GM23338 (cell line): ENCODE results near the gene CDH23. TPM values are rescaled to one million over a fixed set of nuclear protein-coding genes. Genes with fewer than 3 reads are reported as not detected.

ENCODE experiments used
- ATAC-seq: fragments of 200-7000 bp; cut with Tn5 transposase; 3 replicates; pipeline ENCODE4 v1.9.1; 2020
- DNase-seq: peaks from one replicate; pipeline ENCODE4 v3.0.0-alpha.2; 2015; ENCODE audit warnings: low spot score
- H2AFZ ChIP-seq: fragments of 200-600 bp; sonication (generic); 2 replicates; pipeline ENCODE4 v1.8.0; 2016; ENCODE audit warnings: antibody characterized with exemption, mild to moderate bottlenecking, moderate library complexity
- H3F3A ChIP-seq: fragments of 200-600 bp; sonication (generic); replicated peaks from 2 replicates; pipeline ENCODE4 v1.8.0; 2017; ENCODE audit warnings: antibody characterized with exemption, mixed run types, low read depth
- H3K27ac ChIP-seq: fragments of 200-600 bp; sonication (generic); 2 replicates; pipeline ENCODE4 v1.6.1; 2016; ENCODE audit warnings: low read depth
- H3K27me3 ChIP-seq: fragments of 200-600 bp; sonication (generic); 2 replicates; pipeline ENCODE4 v1.8.0; 2016; ENCODE audit warnings: mild to moderate bottlenecking, mixed run types, moderate library complexity; ENCODE audit not compliant: insufficient read depth
- H3K36me3 ChIP-seq: fragments of 200-600 bp; sonication (generic); 2 replicates; pipeline ENCODE4 v1.8.0; 2016; ENCODE audit warnings: mild to moderate bottlenecking; ENCODE audit not compliant: insufficient read depth
- H3K4me1 ChIP-seq: fragments of 200-600 bp; sonication (generic); 2 replicates; pipeline ENCODE4 v1.8.0; 2016; ENCODE audit warnings: mild to moderate bottlenecking, moderate library complexity; ENCODE audit not compliant: insufficient read depth
- H3K4me2 ChIP-seq: fragments of 200-600 bp; sonication (generic); 2 replicates; pipeline ENCODE4 v1.7.1; 2017; ENCODE audit warnings: mixed run types
- H3K4me3 ChIP-seq: fragments of 200-600 bp; sonication (generic); 2 replicates; pipeline ENCODE4 v1.6.1; 2016; ENCODE audit warnings: mixed run types
- H3K79me2 ChIP-seq: fragments of 200-600 bp; sonication (generic); replicated peaks from 2 replicates; pipeline ENCODE4 v1.8.0; 2017; ENCODE audit warnings: mild to moderate bottlenecking; ENCODE audit not compliant: insufficient read depth
- H3K9me2 ChIP-seq: fragments of 200-600 bp; sonication (generic); 2 replicates; pipeline ENCODE4 v1.8.0; 2017; ENCODE audit not compliant: insufficient read depth
- H4K20me1 ChIP-seq: fragments of 200-600 bp; sonication (generic); replicated peaks from 2 replicates; pipeline ENCODE4 v1.8.0; 2017; ENCODE audit warnings: mild to moderate bottlenecking; ENCODE audit not compliant: insufficient read depth
- H3K27ac Mint-ChIP-seq: 2 replicates; pipeline ENCODE4 v1.8.0; 2020; ENCODE audit warnings: inconsistent platforms, mild to moderate bottlenecking, moderate library complexity, mixed read lengths
- H3K27me3 Mint-ChIP-seq: 3 replicates; pipeline ENCODE4 v1.8.0; 2022; ENCODE audit warnings: low read depth, mild to moderate bottlenecking, moderate library complexity, mixed read lengths, inconsistent platforms; ENCODE audit not compliant: insufficient read depth, poor library complexity
- H3K36me3 Mint-ChIP-seq: 3 replicates; pipeline ENCODE4 v1.8.0; 2021; ENCODE audit warnings: low read depth, mild to moderate bottlenecking, inconsistent platforms, moderate library complexity, mixed read lengths
- H3K4me1 Mint-ChIP-seq: 3 replicates; pipeline ENCODE4 v1.8.0; 2020; ENCODE audit warnings: mild to moderate bottlenecking, inconsistent platforms, mixed read lengths
- H3K4me3 Mint-ChIP-seq: 3 replicates; pipeline ENCODE4 v1.8.0; 2021; ENCODE audit warnings: moderate library complexity, mild to moderate bottlenecking, inconsistent platforms, mixed read lengths
- H3K9me3 Mint-ChIP-seq: 3 replicates; pipeline ENCODE4 v1.8.0; 2020; ENCODE audit warnings: moderate library complexity, mild to moderate bottlenecking, inconsistent platforms, mixed read lengths
- CTCF ChIP-seq, 2 experiments: fragments of 200-600 bp in 1 of 2; sonication (generic) in 1 of 2; conservative IDR thresholded peaks; 2 replicates each; pipeline versions ENCODE4 v1.5.1 to v1.6.1; 2016 to 2017; ENCODE audit warnings: antibody characterized with exemption in 2 of 2, low read depth in 2 of 2, mild to moderate bottlenecking in 2 of 2, moderate library complexity in 1 of 2
- ETS1 ChIP-seq: IDR thresholded peaks from 2 replicates; pipeline ENCODE4 v1.6.1; 2016; ENCODE audit warnings: antibody characterized with exemption
- EZH2 ChIP-seq: fragments of 200-600 bp; sonication (generic); IDR thresholded peaks from one replicate; pipeline ENCODE4 v1.8.0; 2017; ENCODE audit warnings: antibody characterized with exemption, mild to moderate bottlenecking, low read depth; ENCODE audit not compliant: unreplicated experiment
- EZH2phosphoT487 ChIP-seq: fragments of 200-600 bp; sonication (generic); IDR thresholded peaks from one replicate; pipeline ENCODE4 v1.8.1; 2018; ENCODE audit warnings: antibody characterized with exemption; ENCODE audit not compliant: unreplicated experiment
- JUNB ChIP-seq: IDR thresholded peaks from one replicate; pipeline ENCODE4 v1.6.1; 2016; ENCODE audit warnings: antibody characterized with exemption; ENCODE audit not compliant: unreplicated experiment
- NANOG ChIP-seq: IDR thresholded peaks from 2 replicates; pipeline ENCODE4 v1.6.1; 2016; ENCODE audit warnings: antibody characterized with exemption, borderline replicate concordance
- POLR2AphosphoS5 ChIP-seq: IDR thresholded peaks from 2 replicates; pipeline ENCODE4 v1.6.1; 2016; ENCODE audit warnings: antibody characterized with exemption, low read depth
- STAT1 ChIP-seq: IDR thresholded peaks from one replicate; pipeline ENCODE4 v1.6.1; 2016; ENCODE audit warnings: antibody characterized with exemption; ENCODE audit not compliant: unreplicated experiment
- ZNF331 ChIP-seq: fragments of 250-450 bp; sonication (Bioruptor Pico); IDR thresholded peaks from 2 replicates; pipeline ENCODE4 v1.5.0; 2020; ENCODE audit warnings: low read depth, mild to moderate bottlenecking, moderate library complexity
- ZNF462 ChIP-seq: fragments of 250-450 bp; sonication (Bioruptor Pico); IDR thresholded peaks from 2 replicates; pipeline ENCODE4 v1.5.0; 2020; ENCODE audit warnings: mild to moderate bottlenecking, moderate library complexity
- polyA plus RNA-seq: library from polyadenylated mRNA; unstranded; fragments of >200 nt; fragmentation: Nextera tagmentation; extraction: Ambion mirVana; gene quantifications from 2 replicates; pipeline ENCODE4 v1.2.1, GENCODE V29; 2016
- total RNA-seq: library from RNA; depleted of rRNA; stranded (reverse); fragments of >200 nt; shearing (Covaris generic); gene quantifications from 2 replicates; pipeline ENCODE4 v1.2.3, GENCODE V29; 2014

The CDH23 gene
- total and polyA plus RNA-seq, 2 experiments from 2014 or later, result 0.95 to 4.3 TPM

GRCh38 chr10:71523756-71524155 lies 127.0 kb downstream of the CDH23 start:
- DNase-seq (no peak), ATAC-seq (no peak)
- peaks cover 7% of the 10 kb centered on the region for H3K27me3 Mint-ChIP-seq
- H3K9me3 Mint-ChIP-seq, result no peaks in the 10 kb centered on the region
- no peaks in the 10 kb centered on the region for H3K79me2 ChIP-seq
- H2AFZ ChIP-seq, result no peak overlapping the region
- no peaks in the 10 kb centered on the region for H3K36me3 Mint-ChIP-seq
- H3K4me1 Mint-ChIP-seq, result peaks cover 23% of the 10 kb centered on the region
- H3K27me3 ChIP-seq, result no peaks in the 10 kb centered on the region
- H3K36me3 ChIP-seq, result no peaks in the 10 kb centered on the region
- no peak overlapping the region for H3K4me3 ChIP-seq
- peaks cover 6% of the 10 kb centered on the region; the same call in 1 of the 2 replicates for H3K4me1 ChIP-seq
- no peak overlapping the region for H3K27ac ChIP-seq
- H3K4me2 ChIP-seq, result no peak overlapping the region
- no peaks in the 10 kb centered on the region for H3F3A ChIP-seq
- no peaks in the 10 kb centered on the region for H4K20me1 ChIP-seq
- H3K4me3 Mint-ChIP-seq, result no peak overlapping the region
- H3K9me2 ChIP-seq, result no peaks in the 10 kb centered on the region
- no peak overlapping the region for H3K27ac Mint-ChIP-seq
- TF ChIP-seq EZH2phosphoT487 (no peak), POLR2AphosphoS5 (no peak), ETS1 (no peak), ZNF331 (CRISPR knock-in tag) (no peak), NANOG (no peak), ZNF462 (CRISPR knock-in tag) (no peak), STAT1 (no peak), JUNB (no peak), CTCF (conservative IDR thresholded peaks at IDR 0.05; ENCODE audit: low read depth in 2 of 2) (no peak), EZH2 (no peak)
